K562 (cell line): ENCODE results near the gene FMNL2.

Experiments
- CREB1 ChIP-seq, 2 experiments: sonication (generic) in 1 of 2; formaldehyde crosslinking in 1 of 2; IDR thresholded peaks; 2 replicates each; pipeline versions ENCODE4 v1.6.1 to v1.8.0; 2012 to 2022; ENCODE audit warnings: inconsistent platforms in 1 of 2, mild to moderate bottlenecking in 1 of 2, missing genetic modification reagents in 1 of 2, moderate library complexity in 1 of 2
- FOXJ3 ChIP-seq: sonication (generic); formaldehyde crosslinking; IDR thresholded peaks from 2 replicates; pipeline ENCODE4 v1.4.0; 2020; ENCODE audit warnings: mild to moderate bottlenecking, missing genetic modification reagents
- FOXM1 ChIP-seq, 2 experiments: fragments of 450-650 bp in 1 of 2; sonication (generic) in 1 of 2; formaldehyde crosslinking in 1 of 2; IDR thresholded peaks; 2 replicates each; pipeline versions ENCODE4 v1.6.1 to v1.9.0; 2017 to 2022; ENCODE audit warnings: low read depth in 2 of 2, mild to moderate bottlenecking in 2 of 2, missing genetic modification reagents in 1 of 2, moderate library complexity in 1 of 2
- MAFG ChIP-seq: fragments of 450-650 bp; conservative IDR thresholded peaks from 2 replicates; pipeline ENCODE4 v1.6.1; 2016; ENCODE audit warnings: missing genetic modification characterization, missing compliant biosample characterization
- MYC ChIP-seq, 2 experiments: fragments of 250-450 bp in 1 of 2; sonication (Bioruptor Pico) in 1 of 2; IDR thresholded peaks; 2 replicates each; pipeline versions ENCODE4 v1.5.1 to v1.6.1; 2012 to 2021; ENCODE audit warnings: low read depth in 2 of 2, borderline replicate concordance in 1 of 2, improper control_type of control experiment in 1 of 2, low read length in 1 of 2, mild to moderate bottlenecking in 1 of 2, moderate library complexity in 1 of 2

DNA sequence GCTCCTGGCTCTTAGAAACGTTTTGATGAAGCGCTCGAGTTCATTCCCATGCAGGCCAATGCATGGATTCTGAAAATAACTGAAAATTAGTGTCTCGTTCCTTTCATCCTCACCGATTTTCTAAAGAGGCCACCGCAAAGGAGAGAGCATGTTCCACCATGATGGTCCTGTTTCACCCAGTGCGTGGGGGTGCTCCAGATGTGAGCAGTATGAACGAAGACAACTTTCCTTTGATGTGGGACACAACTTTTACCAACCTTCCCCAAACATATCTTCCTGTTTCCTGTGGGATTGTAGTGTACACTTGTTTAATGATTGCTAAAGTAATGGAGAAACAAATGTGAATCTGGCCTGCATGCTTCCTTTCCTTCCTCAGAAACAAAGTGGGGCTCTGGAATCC lies 267.8 kb downstream of the FMNL2 start:
- TF ChIP-seq MAFG (tag) (no peak), MYC (IDR thresholded peaks at IDR 0.05; ENCODE audit: low read depth, low read length) (no peak), MYC (CRISPR knock-in tag; IDR thresholded peaks at IDR 0.05; ENCODE audit: borderline replicate concordance, low read depth) (no peak), FOXM1 (IDR thresholded peaks at IDR 0.05; ENCODE audit: low read depth) (no peak), FOXM1 (CRISPR knock-in tag; IDR thresholded peaks at IDR 0.05; ENCODE audit: low read depth) (no peak), FOXJ3 (CRISPR knock-in tag) (no peak), CREB1 (IDR thresholded peaks at IDR 0.05) (no peak), CREB1 (CRISPR knock-in tag; IDR thresholded peaks at IDR 0.05) (no peak)
